H9 (cell line): ENCODE data around the gene PRR5L. TPM values are rescaled to one million over a fixed set of nuclear protein-coding genes. Genes with fewer than 3 reads are reported as not detected.

Experiments used
- DNase-seq: peaks from one replicate; pipeline ENCODE4 v3.0.0-alpha.2; 2017
- H2AFZ ChIP-seq: one replicate; pipeline ENCODE4 v1.6.1; 2013; ENCODE audit warnings: mild to moderate bottlenecking, low read length, control low read depth, moderate library complexity
- H2AK5ac ChIP-seq: 2 replicates; pipeline ENCODE4 v1.6.1; 2013; ENCODE audit warnings: low read length, control low read depth, mixed read lengths; ENCODE audit not compliant: insufficient read length
- H2BK120ac ChIP-seq: one replicate; pipeline ENCODE4 v1.6.1; 2013; ENCODE audit warnings: low read depth, mild to moderate bottlenecking, low read length, control low read depth, inconsistent platforms; ENCODE audit not compliant: poor library complexity, severe bottlenecking
- H2BK12ac ChIP-seq: 2 replicates; pipeline ENCODE4 v1.6.1; 2013; ENCODE audit warnings: low read length, control low read depth, mixed read lengths, low read depth; ENCODE audit not compliant: insufficient read length
- H2BK15ac ChIP-seq: 2 replicates; pipeline ENCODE4 v1.6.1; 2013; ENCODE audit warnings: low read depth, low read length, control low read depth
- H2BK20ac ChIP-seq: one replicate; pipeline ENCODE4 v1.6.1; 2013; ENCODE audit warnings: low read depth, mild to moderate bottlenecking, low read length, control low read depth, inconsistent platforms; ENCODE audit not compliant: poor library complexity, severe bottlenecking
- H2BK5ac ChIP-seq: 2 replicates; pipeline ENCODE4 v1.6.1; 2013; ENCODE audit warnings: low read length, control low read depth, mixed read lengths; ENCODE audit not compliant: insufficient read length
- H3K14ac ChIP-seq: 2 replicates; pipeline ENCODE4 v1.6.1; 2013; ENCODE audit warnings: low read length, control low read depth; ENCODE audit not compliant: insufficient read depth
- H3K18ac ChIP-seq: 2 replicates; pipeline ENCODE4 v1.6.1; 2013; ENCODE audit warnings: low read depth, mild to moderate bottlenecking, mixed read lengths, low read length, control low read depth; ENCODE audit not compliant: insufficient read length
- H3K23ac ChIP-seq: 2 replicates; pipeline ENCODE4 v1.6.1; 2013; ENCODE audit warnings: low read length, control low read depth, mixed read lengths, low read depth; ENCODE audit not compliant: insufficient read length
- H3K23me2 ChIP-seq: 2 replicates; pipeline ENCODE4 v1.6.1; 2013; ENCODE audit warnings: low read depth, mild to moderate bottlenecking, mixed read lengths, low read length, control low read depth; ENCODE audit not compliant: insufficient read length, poor library complexity, severe bottlenecking
- H3K27ac ChIP-seq: 2 replicates; pipeline ENCODE4 v1.5.1; 2013; ENCODE audit warnings: low read length, control low read depth, mixed read lengths, low read depth; ENCODE audit not compliant: insufficient read length
- H3K27me3 ChIP-seq: 2 replicates; pipeline ENCODE4 v1.6.1; 2013; ENCODE audit warnings: low read length, control low read depth, inconsistent platforms; ENCODE audit not compliant: insufficient read depth
- H3K4ac ChIP-seq: 2 replicates; pipeline ENCODE4 v1.6.1; 2013; ENCODE audit warnings: low read depth, mild to moderate bottlenecking, control low read depth, inconsistent platforms, low read length, moderate library complexity
- H3K4me1 ChIP-seq: 2 replicates; pipeline ENCODE4 v1.6.1; 2013; ENCODE audit warnings: low read length, control low read depth, inconsistent platforms; ENCODE audit not compliant: insufficient read depth
- H3K4me2 ChIP-seq: 2 replicates; pipeline ENCODE4 v1.6.1; 2013; ENCODE audit warnings: low read length, control low read depth, mixed read lengths; ENCODE audit not compliant: insufficient read length, insufficient read depth
- H3K56ac ChIP-seq: 2 replicates; pipeline ENCODE4 v1.6.1; 2013; ENCODE audit warnings: low read depth, mild to moderate bottlenecking, mixed read lengths, low read length, control low read depth; ENCODE audit not compliant: insufficient read length
- H3K79me1 ChIP-seq: 2 replicates; pipeline ENCODE4 v1.6.1; 2013; ENCODE audit warnings: low read depth, mild to moderate bottlenecking, moderate library complexity, low read length, control low read depth, inconsistent platforms; ENCODE audit not compliant: insufficient read depth, poor library complexity, severe bottlenecking
- H3K79me2 ChIP-seq: 2 replicates; pipeline ENCODE4 v1.6.1; 2013; ENCODE audit warnings: low read length, control low read depth, inconsistent platforms; ENCODE audit not compliant: insufficient read depth
- H3K9ac ChIP-seq: 2 replicates; pipeline ENCODE4 v1.6.1; 2013; ENCODE audit warnings: low read length, control low read depth, mixed read lengths; ENCODE audit not compliant: insufficient read length; ENCODE audit errors: extremely low read depth
- H3K9me3 ChIP-seq: one replicate; pipeline ENCODE4 v1.6.1; 2013; ENCODE audit warnings: low read depth, low read length, inconsistent platforms; ENCODE audit not compliant: control insufficient read depth
- H3T11ph ChIP-seq: one replicate; pipeline ENCODE4 v1.6.1; 2013; ENCODE audit warnings: mild to moderate bottlenecking, low read length, control low read depth, inconsistent platforms
- H4K20me1 ChIP-seq: one replicate; pipeline ENCODE4 v1.6.1; 2013; ENCODE audit not compliant: control insufficient read depth, insufficient read length, insufficient read depth
- H4K5ac ChIP-seq: 2 replicates; pipeline ENCODE4 v1.6.1; 2013; ENCODE audit warnings: low read depth, mild to moderate bottlenecking, mixed read lengths, low read length, control low read depth; ENCODE audit not compliant: insufficient read length
- H4K8ac ChIP-seq: replicated peaks from 2 replicates; pipeline ENCODE4 v1.6.1; 2013; ENCODE audit warnings: low read length, control low read depth, mixed read lengths, low read depth; ENCODE audit not compliant: insufficient read length
- H4K91ac ChIP-seq: 2 replicates; pipeline ENCODE4 v1.6.1; 2013; ENCODE audit warnings: low read depth, mild to moderate bottlenecking, moderate library complexity, mixed read lengths, low read length, control low read depth; ENCODE audit not compliant: insufficient read length
- H3K27ac Mint-ChIP-seq, 3 experiments: 2 replicates in 2 of 3; 3 replicates in 1 of 3; pipeline ENCODE4 v1.8.0; 2020 to 2021; ENCODE audit warnings: mixed read lengths in 3 of 3, mild to moderate bottlenecking in 1 of 3, moderate library complexity in 1 of 3
- H3K27me3 Mint-ChIP-seq: 2 replicates; pipeline ENCODE4 v1.8.0; 2021; ENCODE audit warnings: low read depth, mild to moderate bottlenecking, moderate library complexity, mixed read lengths
- H3K36me3 Mint-ChIP-seq, 3 experiments: 2 replicates in 2 of 3; 3 replicates in 1 of 3; pipeline ENCODE4 v1.8.0; 2020 to 2021; ENCODE audit warnings: low read depth in 3 of 3, mixed read lengths in 3 of 3; ENCODE audit not compliant: insufficient read depth in 1 of 3
- H3K4me1 Mint-ChIP-seq, 2 experiments: 2 replicates each; pipeline ENCODE4 v1.8.0; 2020; ENCODE audit warnings: mixed read lengths in 2 of 2
- H3K4me3 Mint-ChIP-seq, 2 experiments: 2 replicates in 1 of 2; 3 replicates in 1 of 2; pipeline ENCODE4 v1.8.0; 2020 to 2021; ENCODE audit warnings: mild to moderate bottlenecking in 2 of 2, mixed read lengths in 2 of 2, moderate library complexity in 1 of 2
- H3K9me3 Mint-ChIP-seq, 2 experiments: 2 replicates in 1 of 2; 3 replicates in 1 of 2; pipeline ENCODE4 v1.8.0; 2020; ENCODE audit warnings: mild to moderate bottlenecking in 2 of 2, mixed read lengths in 2 of 2, moderate library complexity in 1 of 2
- CTCF ChIP-seq: fragments of 200-600 bp; sonication (generic); conservative IDR thresholded peaks from 3 replicates; pipeline ENCODE4 v1.8.0; 2021; ENCODE audit warnings: antibody characterized with exemption, mild to moderate bottlenecking
- WGBS: extraction: QIAGEN DNeasy Blood & Tissue Kit; methylation state at CpG from one replicate; pipeline ENCODE4 v1.1.7; 2013; ENCODE audit warnings: missing lambda C conversion rate, low lambda C conversion rate, mixed read lengths; ENCODE audit not compliant: insufficient read length; ENCODE audit errors: extremely low coverage; 5-methylcytosine and 5-hydroxymethylcytosine counted together
- total RNA-seq: library from RNA; stranded (reverse); gene quantifications from 2 replicates; pipeline ENCODE4 v1.2.1, GENCODE V29; 2021

PRR5L gene
- total RNA-seq, 1 experiment from 2014 or later: 5.6 TPM

GRCh38 chr11:36313750-36314433, 17.8 kb downstream of the PRR5L start:
- no peak for DNase-seq
- H3K27ac Mint-ChIP-seq: no peak overlapping the region; a peak in 1 of 7 replicates
- no CpG with 5 or more reads among the region's 3 CpGs for WGBS

More at GRCh38 chr11:36313750-36314433, 17.8 kb downstream of the PRR5L start:
- no peaks in the 10 kb centered on the region for H3K79me1 ChIP-seq
- H2AK5ac ChIP-seq: no peak overlapping the region
- H3K4ac ChIP-seq: no peak overlapping the region
- no peak overlapping the region for H3K4me2 ChIP-seq
- H2BK12ac ChIP-seq: no peak overlapping the region
- H2BK5ac ChIP-seq: no peak overlapping the region
- no peak overlapping the region for H2BK120ac ChIP-seq
- H3K9me3 ChIP-seq: no peaks in the 10 kb centered on the region
- H3K79me2 ChIP-seq: no peaks in the 10 kb centered on the region
- no peaks in the 10 kb centered on the region for H4K20me1 ChIP-seq
- no peak overlapping the region for H3K9ac ChIP-seq
- no peak overlapping the region for H3T11ph ChIP-seq
- no peak overlapping the region for H2BK20ac ChIP-seq
- no peak overlapping the region for H4K91ac ChIP-seq
- no peak overlapping the region for H2AFZ ChIP-seq
- H3K27me3 Mint-ChIP-seq: peaks cover 11% of the 10 kb centered on the region
- H2BK15ac ChIP-seq: no peak overlapping the region
- no peak overlapping the region for H4K8ac ChIP-seq
- H3K4me1 Mint-ChIP-seq: peaks cover 15 to 18% of the 10 kb centered on the region in 2 experiments
- no peak overlapping the region for H3K14ac ChIP-seq
- H3K36me3 Mint-ChIP-seq: no peaks in the 10 kb centered on the region
- no peak for TF ChIP-seq CTCF
- H3K56ac ChIP-seq: no peak overlapping the region
- H3K9me3 Mint-ChIP-seq: no peaks in the 10 kb centered on the region
- H3K27me3 ChIP-seq: no peaks in the 10 kb centered on the region
- H3K18ac ChIP-seq: no peak overlapping the region
- H3K23me2 ChIP-seq: no peaks in the 10 kb centered on the region
- no peak overlapping the region for H3K23ac ChIP-seq
- no peak overlapping the region for H3K4me3 Mint-ChIP-seq
- H4K5ac ChIP-seq: no peak overlapping the region
- no peak overlapping the region for H3K27ac ChIP-seq
- H3K4me1 ChIP-seq: no peaks in the 10 kb centered on the region
